DND-41 (cell line): ENCODE measurements around the gene RFESD.

ENCODE experiments used
- ATAC-seq: fragments of 200-7000 bp; cut with Tn5 transposase; 3 replicates; pipeline ENCODE4 v1.9.1; 2021; ENCODE audit warnings: low read depth; ENCODE audit not compliant: insufficient read depth
- DNase-seq: peaks from one replicate; pipeline ENCODE4 v3.0.0-alpha.2; 2020
- H2AFZ ChIP-seq: 2 replicates; pipeline ENCODE4 v1.6.0; 2012; ENCODE audit warnings: low read depth, low read length
- H3K27ac ChIP-seq: 2 replicates; pipeline ENCODE4 v1.5.1; 2012; ENCODE audit warnings: low read length, inconsistent platforms
- H3K27me3 ChIP-seq: fragments of 200-600 bp; sonication (generic); 2 replicates; pipeline ENCODE4 v1.6.0; 2012; ENCODE audit warnings: low read length, mild to moderate bottlenecking, inconsistent platforms; ENCODE audit not compliant: insufficient read depth, poor library complexity
- H3K36me3 ChIP-seq: 2 replicates; pipeline ENCODE4 v1.5.1; 2012; ENCODE audit warnings: low read length, inconsistent platforms; ENCODE audit not compliant: insufficient read depth
- H3K4me1 ChIP-seq: 2 replicates; pipeline ENCODE4 v1.5.1; 2012; ENCODE audit warnings: mild to moderate bottlenecking, low read length; ENCODE audit not compliant: insufficient read depth
- H3K4me2 ChIP-seq: 2 replicates; pipeline ENCODE4 v1.6.0; 2012; ENCODE audit warnings: mild to moderate bottlenecking, moderate library complexity, low read length, inconsistent platforms; ENCODE audit not compliant: insufficient read depth
- H3K4me3 ChIP-seq, 2 experiments: fragments of 200-600 bp in 1 of 2; shearing (Covaris generic) in 1 of 2; 2 replicates each; pipeline ENCODE4 v1.5.1; 2012 to 2016; ENCODE audit warnings: inconsistent platforms in 2 of 2, low read length in 2 of 2, mild to moderate bottlenecking in 2 of 2, low read depth in 1 of 2, moderate library complexity in 1 of 2
- H3K79me2 ChIP-seq: 2 replicates; pipeline ENCODE4 v1.6.0; 2012; ENCODE audit warnings: low read length, inconsistent platforms; ENCODE audit not compliant: insufficient read depth
- H3K9ac ChIP-seq: 2 replicates; pipeline ENCODE4 v1.6.0; 2012; ENCODE audit warnings: low read depth, mild to moderate bottlenecking, inconsistent platforms, low read length, moderate library complexity
- H3K9me3 ChIP-seq: 2 replicates; pipeline ENCODE4 v1.5.1; 2012; ENCODE audit warnings: low read length, moderate library complexity, mild to moderate bottlenecking, inconsistent platforms; ENCODE audit not compliant: insufficient read depth, severe bottlenecking
- H4K20me1 ChIP-seq: 2 replicates; pipeline ENCODE4 v1.6.0; 2012; ENCODE audit warnings: low read length; ENCODE audit not compliant: insufficient read depth
- EZH2 ChIP-seq: IDR thresholded peaks from 3 replicates; pipeline ENCODE4 v1.6.1; 2012; ENCODE audit warnings: borderline replicate concordance, low read depth, mild to moderate bottlenecking, moderate library complexity, low read length, inconsistent platforms; ENCODE audit not compliant: severe bottlenecking
- TF ChIP-seq, protein P1 (sequence below): IDR thresholded peaks from 2 replicates; pipeline ENCODE4 v1.5.1; 2012; ENCODE audit warnings: borderline replicate concordance, low read length, moderate library complexity, mild to moderate bottlenecking; ENCODE audit not compliant: poor library complexity, severe bottlenecking; ENCODE audit errors: extremely low read depth

Gene RFESD

DNA sequence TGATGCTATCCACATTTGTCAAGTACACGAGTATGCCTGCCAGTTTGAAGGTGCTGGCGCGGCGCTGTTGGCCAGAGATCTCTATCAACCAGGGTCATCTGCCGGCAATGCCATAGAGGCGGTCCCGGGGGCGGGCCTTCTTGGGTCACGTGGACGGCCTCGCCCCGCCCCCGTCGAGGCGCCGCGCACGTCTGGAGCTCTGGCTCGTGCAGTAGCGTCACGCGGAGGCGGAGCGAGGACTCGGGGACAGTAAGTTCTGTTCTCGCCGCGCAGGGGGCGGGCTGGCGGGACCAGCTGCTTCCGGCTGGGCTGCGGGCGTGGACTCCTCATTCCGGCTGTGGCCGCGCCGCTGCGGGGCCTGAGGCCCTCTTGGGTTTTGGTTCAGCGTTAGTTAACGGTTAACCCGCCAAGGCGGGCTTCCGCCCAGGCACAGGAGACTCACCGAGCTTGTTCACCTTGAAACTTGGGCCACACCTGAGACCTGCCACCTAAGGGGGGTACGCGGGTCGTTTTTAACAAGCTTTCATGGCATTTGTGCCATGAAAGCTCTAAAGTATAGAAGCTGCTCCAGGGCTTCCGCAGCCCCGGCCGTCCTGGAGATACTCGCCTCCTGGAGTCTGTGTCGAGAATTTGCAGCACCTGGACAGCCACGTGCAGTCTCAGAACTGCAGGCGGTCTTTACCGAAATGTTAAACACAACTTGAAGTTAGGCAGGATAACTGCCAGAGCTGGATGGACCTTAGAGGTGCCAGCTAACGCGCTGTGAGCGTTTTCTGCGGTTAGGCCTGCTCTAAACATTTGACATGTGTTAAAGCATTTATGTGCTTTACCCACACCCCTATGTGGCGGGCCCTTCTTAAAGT, at the start of gene RFESD:
TSS of gene RFESD (plus strand) at position 209 of the 863 bp plus-strand sequence. CDS start 5,495 bp downstream, outside the sequence.
- DNase-seq (peak; percentile 94), ATAC-seq (peak; percentile 93)
- no peak for TF ChIP-seq EZH2
- TF ChIP-seq, protein P1, sequence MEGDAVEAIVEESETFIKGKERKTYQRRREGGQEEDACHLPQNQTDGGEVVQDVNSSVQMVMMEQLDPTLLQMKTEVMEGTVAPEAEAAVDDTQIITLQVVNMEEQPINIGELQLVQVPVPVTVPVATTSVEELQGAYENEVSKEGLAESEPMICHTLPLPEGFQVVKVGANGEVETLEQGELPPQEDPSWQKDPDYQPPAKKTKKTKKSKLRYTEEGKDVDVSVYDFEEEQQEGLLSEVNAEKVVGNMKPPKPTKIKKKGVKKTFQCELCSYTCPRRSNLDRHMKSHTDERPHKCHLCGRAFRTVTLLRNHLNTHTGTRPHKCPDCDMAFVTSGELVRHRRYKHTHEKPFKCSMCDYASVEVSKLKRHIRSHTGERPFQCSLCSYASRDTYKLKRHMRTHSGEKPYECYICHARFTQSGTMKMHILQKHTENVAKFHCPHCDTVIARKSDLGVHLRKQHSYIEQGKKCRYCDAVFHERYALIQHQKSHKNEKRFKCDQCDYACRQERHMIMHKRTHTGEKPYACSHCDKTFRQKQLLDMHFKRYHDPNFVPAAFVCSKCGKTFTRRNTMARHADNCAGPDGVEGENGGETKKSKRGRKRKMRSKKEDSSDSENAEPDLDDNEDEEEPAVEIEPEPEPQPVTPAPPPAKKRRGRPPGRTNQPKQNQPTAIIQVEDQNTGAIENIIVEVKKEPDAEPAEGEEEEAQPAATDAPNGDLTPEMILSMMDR = peak; percentile 30
- Histone ChIP-seq H3K4me2 (peak within 1 kb of the TSS; percentile 76), H3K36me3 (no peaks in the 10 kb centered on the region), H3K9me3 (no peaks in the 10 kb centered on the region), H3K4me3 (peak within 1 kb of the TSS; percentile 48 to 75; a peak in 3 of 4 replicates), H3K27me3 (no peaks in the 10 kb centered on the region), H4K20me1 (no peaks in the 10 kb centered on the region), H3K4me1 (peaks cover 43% of the 10 kb centered on the region), H3K27ac (peak within 1 kb of the TSS; percentile 87), H3K79me2 (no peaks in the 10 kb centered on the region), H3K9ac (peak within 1 kb of the TSS; percentile 76), H2AFZ (peak within 1 kb of the TSS; percentile 80)

DNA sequence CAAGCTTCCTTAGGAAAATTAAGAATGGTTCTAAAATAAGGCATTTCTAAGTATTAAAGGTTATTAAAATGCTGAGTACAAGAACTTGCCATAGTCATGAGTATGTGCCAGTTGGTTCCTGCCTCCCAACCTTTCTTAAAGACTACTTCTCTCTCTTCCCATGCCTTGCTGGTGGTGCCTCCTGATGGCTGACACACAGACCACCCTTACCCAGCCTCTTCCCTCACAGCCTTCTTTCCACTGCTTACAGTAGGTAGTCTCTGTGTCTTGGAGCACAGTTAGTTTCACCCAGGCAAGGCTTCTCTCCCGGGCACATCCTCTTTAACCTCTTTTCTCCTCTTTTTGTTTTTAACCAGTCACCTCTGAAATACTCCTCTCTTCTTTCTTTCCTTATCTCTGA, 47.3 kb upstream of the RFESD start:
- TF ChIP-seq, protein P1 = no peak
- no peak for TF ChIP-seq EZH2
- H3K4me3 ChIP-seq = no peak overlapping the region
- ATAC-seq = no peak
- H4K20me1 ChIP-seq = no peaks in the 10 kb centered on the region
- H3K4me1 ChIP-seq = no peaks in the 10 kb centered on the region
- H3K9ac ChIP-seq = no peak overlapping the region
- no peaks in the 10 kb centered on the region for H3K9me3 ChIP-seq
- H3K36me3 ChIP-seq = peaks cover 5% of the 10 kb centered on the region
- no peaks in the 10 kb centered on the region for H3K27me3 ChIP-seq
- no peak overlapping the region for H2AFZ ChIP-seq
- DNase-seq = no peak
- H3K27ac ChIP-seq = no peak overlapping the region
- no peaks in the 10 kb centered on the region for H3K79me2 ChIP-seq
- no peak overlapping the region for H3K4me2 ChIP-seq

DNA sequence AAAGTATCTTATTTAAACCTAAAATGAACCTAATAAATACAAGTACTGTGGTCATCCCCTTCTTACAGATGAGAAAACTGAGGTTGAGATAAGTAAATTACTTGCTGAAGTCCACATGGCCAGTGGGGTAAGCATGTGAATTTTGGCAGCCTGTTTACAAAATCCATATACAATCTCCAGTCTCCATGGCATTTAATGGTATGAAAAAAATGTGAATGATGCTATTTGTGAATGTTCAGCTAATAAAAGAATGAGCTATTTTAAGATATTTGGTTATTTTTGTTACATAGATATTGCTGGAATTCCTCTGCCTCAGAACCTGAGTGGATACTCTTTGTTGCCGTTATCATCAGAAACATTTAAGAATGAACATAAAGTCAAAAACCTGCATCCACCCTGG, 46.0 kb upstream of the RFESD start:
- no peak for DNase-seq
- H3K79me2 ChIP-seq = no peaks in the 10 kb centered on the region
- no peak overlapping the region for H3K27ac ChIP-seq
- no peak for ATAC-seq
- H3K4me2 ChIP-seq = no peak overlapping the region
- H3K9me3 ChIP-seq = no peaks in the 10 kb centered on the region
- TF ChIP-seq, protein P1 = no peak
- TF ChIP-seq EZH2 = no peak
- no peak overlapping the region for H3K9ac ChIP-seq
- no peak overlapping the region for H2AFZ ChIP-seq
- no peaks in the 10 kb centered on the region for H4K20me1 ChIP-seq
- no peak overlapping the region for H3K4me3 ChIP-seq
- H3K36me3 ChIP-seq = peaks cover 5% of the 10 kb centered on the region
- H3K27me3 ChIP-seq = no peaks in the 10 kb centered on the region
- H3K4me1 ChIP-seq = no peaks in the 10 kb centered on the region
